WTC11 (cell line): ENCODE data around the gene STAU1. TPM values are rescaled to one million over a fixed set of nuclear protein-coding genes. Genes with fewer than 3 reads are reported as not detected.

Experiments used
- ATAC-seq: fragments of 200-7000 bp; cut with Tn5 transposase; 2 replicates; pipeline ENCODE4 v1.10.0; 2021; ENCODE audit warnings: mild to moderate bottlenecking, moderate library complexity
- CTCF ChIA-PET: fragments of 300-600 bp; sonication (Branson Sonifier 250); formaldehyde crosslinking; loops from one replicate; lab custom pipeline; 2021; ENCODE audit warnings: antibody characterized with exemption; lab: Charles Lee
- POLR2A ChIA-PET: fragments of 350-600 bp; sonication (Branson Sonifier 250); formaldehyde crosslinking; loops from one replicate; lab custom pipeline; 2021; ENCODE audit warnings: antibody characterized with exemption; lab: Charles Lee
- DNase-seq: peaks from one replicate; pipeline ENCODE4 v3.0.0; 2021; ENCODE audit warnings: low spot score
- H3K27ac Mint-ChIP-seq: 2 replicates; pipeline ENCODE4 v1.8.0; 2021; ENCODE audit warnings: mixed read lengths
- H3K27me3 Mint-ChIP-seq: 2 replicates; pipeline ENCODE4 v1.8.0; 2021; ENCODE audit warnings: low read depth, mild to moderate bottlenecking, moderate library complexity, mixed read lengths
- H3K36me3 Mint-ChIP-seq: 2 replicates; pipeline ENCODE4 v1.8.0; 2021; ENCODE audit warnings: mixed read lengths
- H3K4me1 Mint-ChIP-seq: 2 replicates; pipeline ENCODE4 v1.8.0; 2022; ENCODE audit warnings: mixed read lengths
- H3K4me3 Mint-ChIP-seq: 2 replicates; pipeline ENCODE4 v1.8.0; 2021; ENCODE audit warnings: mild to moderate bottlenecking, moderate library complexity, mixed read lengths
- H3K9me3 Mint-ChIP-seq: 2 replicates; pipeline ENCODE4 v1.8.0; 2021; ENCODE audit warnings: mixed read lengths
- ATF1 ChIP-seq: sonication (generic); formaldehyde crosslinking; IDR thresholded peaks from 2 replicates; pipeline ENCODE4 v1.8.1; 2023; ENCODE audit warnings: mild to moderate bottlenecking, moderate library complexity, missing genetic modification reagents
- CBFB ChIP-seq: sonication (generic); formaldehyde crosslinking; IDR thresholded peaks from 2 replicates; pipeline ENCODE4 v1.8.1; 2022; ENCODE audit warnings: mild to moderate bottlenecking, low read depth, missing genetic modification reagents
- FOXK1 ChIP-seq: sonication (generic); formaldehyde crosslinking; IDR thresholded peaks from 2 replicates; pipeline ENCODE4 v1.8.0; 2022; ENCODE audit warnings: mild to moderate bottlenecking, moderate library complexity, missing genetic modification reagents
- FOXP1 ChIP-seq: sonication (generic); formaldehyde crosslinking; IDR thresholded peaks from 2 replicates; pipeline ENCODE4 v1.8.0; 2022; ENCODE audit warnings: missing genetic modification reagents, mild to moderate bottlenecking, moderate library complexity, borderline replicate concordance
- IRF2 ChIP-seq: sonication (generic); formaldehyde crosslinking; IDR thresholded peaks from 2 replicates; pipeline ENCODE4 v1.8.0; 2022; ENCODE audit warnings: low read depth, missing genetic modification reagents, borderline replicate concordance
- KAT7 ChIP-seq: sonication (generic); formaldehyde crosslinking; IDR thresholded peaks from 2 replicates; pipeline ENCODE4 v1.8.1; 2023; ENCODE audit warnings: missing genetic modification reagents, mild to moderate bottlenecking, borderline replicate concordance
- MYBL2 ChIP-seq: sonication (generic); formaldehyde crosslinking; IDR thresholded peaks from 2 replicates; pipeline ENCODE4 v1.8.1; 2023; ENCODE audit warnings: mild to moderate bottlenecking, moderate library complexity, missing genetic modification reagents
- NR1H2 ChIP-seq: sonication (generic); formaldehyde crosslinking; IDR thresholded peaks from 2 replicates; pipeline ENCODE4 v1.9.0; 2021; ENCODE audit warnings: mild to moderate bottlenecking, moderate library complexity, missing genetic modification reagents
- PRRX2 ChIP-seq: fragments of 250-450 bp; sonication (Bioruptor Pico); IDR thresholded peaks from 2 replicates; pipeline ENCODE4 v1.8.0; 2021; ENCODE audit warnings: mild to moderate bottlenecking
- RELA ChIP-seq: sonication (generic); formaldehyde crosslinking; IDR thresholded peaks from 2 replicates; pipeline ENCODE4 v1.8.1; 2022; ENCODE audit warnings: missing genetic modification reagents, mild to moderate bottlenecking, borderline replicate concordance
- RORB ChIP-seq: fragments of 250-450 bp; sonication (Bioruptor Pico); IDR thresholded peaks from 2 replicates; pipeline ENCODE4 v1.9.0; 2021; ENCODE audit warnings: mild to moderate bottlenecking
- SP1 ChIP-seq: sonication (generic); formaldehyde crosslinking; conservative IDR thresholded peaks from 2 replicates; pipeline ENCODE4 v1.8.1; 2022; ENCODE audit warnings: missing genetic modification reagents
- TP53 ChIP-seq: sonication (generic); formaldehyde crosslinking; IDR thresholded peaks from 2 replicates; pipeline ENCODE4 v1.8.1; 2023; ENCODE audit warnings: mild to moderate bottlenecking, missing genetic modification reagents
- ZNF138 ChIP-seq: sonication (generic); formaldehyde crosslinking; conservative IDR thresholded peaks from 2 replicates; pipeline ENCODE4 v1.8.1; 2022; ENCODE audit warnings: mild to moderate bottlenecking, moderate library complexity, missing genetic modification reagents
- ZNF232 ChIP-seq: sonication (generic); formaldehyde crosslinking; IDR thresholded peaks from 2 replicates; pipeline ENCODE4 v1.8.0; 2022; ENCODE audit warnings: mild to moderate bottlenecking, missing genetic modification reagents
- ZNF263 ChIP-seq: sonication (generic); formaldehyde crosslinking; IDR thresholded peaks from 2 replicates; pipeline ENCODE4 v1.8.1; 2022; ENCODE audit warnings: low read depth, mild to moderate bottlenecking, moderate library complexity, missing genetic modification reagents
- ZNF416 ChIP-seq: fragments of 250-450 bp; sonication (Bioruptor Pico); IDR thresholded peaks from 2 replicates; pipeline ENCODE4 v1.9.0; 2021; ENCODE audit warnings: mild to moderate bottlenecking, inconsistent platforms
- total RNA-seq: library from RNA; stranded (reverse); gene quantifications from 3 replicates; pipeline ENCODE4 v1.2.3, GENCODE V29; 2021
- TF ChIP-seq, protein P1 (sequence below): sonication (generic); formaldehyde crosslinking; IDR thresholded peaks from 2 replicates; pipeline ENCODE4 v1.8.0; 2022; ENCODE audit warnings: missing genetic modification reagents
- TF ChIP-seq, protein P2 (sequence below): fragments of 250-450 bp; sonication (Bioruptor Pico); IDR thresholded peaks from 2 replicates; pipeline ENCODE4 v1.9.0; 2021; ENCODE audit warnings: moderate library complexity, mild to moderate bottlenecking, inconsistent platforms, borderline replicate concordance
- TF ChIP-seq, protein P3 (sequence below): fragments of 250-450 bp; sonication (Bioruptor Pico); IDR thresholded peaks from 2 replicates; pipeline ENCODE4 v1.9.0; 2021; ENCODE audit warnings: mild to moderate bottlenecking
- TF ChIP-seq, protein P4 (sequence below): sonication (generic); formaldehyde crosslinking; IDR thresholded peaks from 2 replicates; pipeline ENCODE4 v1.8.0; 2023; ENCODE audit warnings: missing genetic modification reagents, mild to moderate bottlenecking, borderline replicate concordance
- TF ChIP-seq, protein P5 (sequence below): sonication (generic); formaldehyde crosslinking; IDR thresholded peaks from 2 replicates; pipeline ENCODE4 v1.8.1; 2023; ENCODE audit warnings: mild to moderate bottlenecking, missing genetic modification reagents
- TF ChIP-seq, protein P6 (sequence below): sonication (generic); formaldehyde crosslinking; IDR thresholded peaks from 2 replicates; pipeline ENCODE4 v1.8.0; 2022; ENCODE audit warnings: mild to moderate bottlenecking, missing genetic modification reagents

Gene STAU1
- total RNA-seq, 1 experiment from 2014 or later = 92.6 TPM

DNA sequence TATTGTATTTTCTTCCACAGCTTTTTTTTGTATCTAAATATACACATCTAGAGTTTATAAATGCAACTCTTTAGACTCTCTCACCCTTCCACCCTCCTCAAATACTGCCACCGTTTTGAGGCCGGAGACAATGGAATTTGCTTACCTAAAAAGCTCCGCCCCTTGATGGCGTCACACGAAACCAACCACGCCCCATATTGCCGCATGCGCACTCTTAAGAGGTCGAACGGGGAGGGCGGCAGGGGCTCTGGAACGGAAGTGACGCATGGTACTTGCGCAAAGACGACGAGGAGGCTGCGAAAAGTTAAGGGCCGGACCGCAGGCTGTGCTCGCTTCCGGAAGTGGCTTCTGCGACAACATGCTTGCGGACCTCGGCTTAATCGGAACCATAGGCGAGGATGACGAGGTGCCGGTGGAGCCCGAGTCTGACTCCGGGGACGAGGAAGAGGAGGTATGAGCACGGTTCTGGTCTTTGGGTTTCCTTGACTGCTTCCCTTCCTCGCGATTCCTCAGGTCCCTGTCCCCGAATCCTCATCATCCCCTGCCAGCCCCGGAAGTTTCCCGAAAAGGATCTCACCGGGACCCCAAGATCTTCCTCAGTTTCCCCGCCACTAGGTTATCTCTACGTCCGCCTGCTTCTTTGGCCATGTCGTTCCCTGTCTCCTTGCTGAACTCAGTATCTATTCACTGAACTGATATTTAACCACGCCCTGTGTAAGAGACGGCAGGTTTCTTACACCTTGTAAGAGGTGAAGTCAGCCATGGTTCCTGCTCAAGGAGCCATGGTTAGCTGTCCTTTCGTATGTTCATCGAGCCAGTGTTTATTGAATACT is 31.2 kb upstream of the STAU1 start, which contains the start of gene DDX27:
Gene DDX27, plus strand, starts transcription at position 326 of the 833 bp plus-strand sequence. Its CDS starts 33 bp downstream, at position 359.
- peak within 1 kb of the TSS; percentile 98 for H3K27ac Mint-ChIP-seq
- peak; percentile 97 for DNase-seq
- POLR2A ChIA-PET = interaction anchor here (0.6 to 1.2 kb wide), 8 partner anchors 32 to 1569 kb away, joined by 3 to 7 read pairs (median 4); partner anchors contain the start of gene STAU1
- H3K9me3 Mint-ChIP-seq = no peaks in the 10 kb centered on the region
- peaks cover 19% of the 10 kb centered on the region for H3K4me1 Mint-ChIP-seq
- CTCF ChIA-PET = interaction anchor here (0.6 to 1.3 kb wide), 11 partner anchors 13 to 104 kb away, joined by 3 to 17 read pairs (median 3); partner anchors contain the start of gene ZNFX1
- peak; percentile 88 for ATAC-seq
- peaks cover 26% of the 10 kb centered on the region for H3K36me3 Mint-ChIP-seq
- H3K4me3 Mint-ChIP-seq = peak within 1 kb of the TSS; percentile 96
- H3K27me3 Mint-ChIP-seq = peaks cover 2% of the 10 kb centered on the region; the same call in 1 of the 2 replicates
- TF ChIP-seq TP53 (no peak), ZNF416 (CRISPR knock-in tag) (no peak), RORB (CRISPR knock-in tag) (no peak), CBFB (CRISPR knock-in tag) (no peak), IRF2 (no peak), ATF1 (CRISPR knock-in tag) (no peak), FOXP1 (CRISPR knock-in tag) (no peak), MYBL2 (no peak), PRRX2 (no peak), KAT7 (CRISPR knock-in tag) (no peak), RELA (no peak), ZNF138 (CRISPR knock-in tag) (no peak), ZNF263 (no peak), NR1H2 (no peak), FOXK1 (CRISPR knock-in tag) (peak; percentile 91), ZNF232 (CRISPR knock-in tag) (no peak), SP1 (peak; percentile 76)
- TF ChIP-seq, protein P1, sequence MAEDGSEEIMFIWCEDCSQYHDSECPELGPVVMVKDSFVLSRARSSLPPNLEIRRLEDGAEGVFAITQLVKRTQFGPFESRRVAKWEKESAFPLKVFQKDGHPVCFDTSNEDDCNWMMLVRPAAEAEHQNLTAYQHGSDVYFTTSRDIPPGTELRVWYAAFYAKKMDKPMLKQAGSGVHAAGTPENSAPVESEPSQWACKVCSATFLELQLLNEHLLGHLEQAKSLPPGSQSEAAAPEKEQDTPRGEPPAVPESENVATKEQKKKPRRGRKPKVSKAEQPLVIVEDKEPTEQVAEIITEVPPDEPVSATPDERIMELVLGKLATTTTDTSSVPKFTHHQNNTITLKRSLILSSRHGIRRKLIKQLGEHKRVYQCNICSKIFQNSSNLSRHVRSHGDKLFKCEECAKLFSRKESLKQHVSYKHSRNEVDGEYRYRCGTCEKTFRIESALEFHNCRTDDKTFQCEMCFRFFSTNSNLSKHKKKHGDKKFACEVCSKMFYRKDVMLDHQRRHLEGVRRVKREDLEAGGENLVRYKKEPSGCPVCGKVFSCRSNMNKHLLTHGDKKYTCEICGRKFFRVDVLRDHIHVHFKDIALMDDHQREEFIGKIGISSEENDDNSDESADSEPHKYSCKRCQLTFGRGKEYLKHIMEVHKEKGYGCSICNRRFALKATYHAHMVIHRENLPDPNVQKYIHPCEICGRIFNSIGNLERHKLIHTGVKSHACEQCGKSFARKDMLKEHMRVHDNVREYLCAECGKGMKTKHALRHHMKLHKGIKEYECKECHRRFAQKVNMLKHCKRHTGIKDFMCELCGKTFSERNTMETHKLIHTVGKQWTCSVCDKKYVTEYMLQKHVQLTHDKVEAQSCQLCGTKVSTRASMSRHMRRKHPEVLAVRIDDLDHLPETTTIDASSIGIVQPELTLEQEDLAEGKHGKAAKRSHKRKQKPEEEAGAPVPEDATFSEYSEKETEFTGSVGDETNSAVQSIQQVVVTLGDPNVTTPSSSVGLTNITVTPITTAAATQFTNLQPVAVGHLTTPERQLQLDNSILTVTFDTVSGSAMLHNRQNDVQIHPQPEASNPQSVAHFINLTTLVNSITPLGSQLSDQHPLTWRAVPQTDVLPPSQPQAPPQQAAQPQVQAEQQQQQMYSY = peak; percentile 87
- TF ChIP-seq, protein P2, sequence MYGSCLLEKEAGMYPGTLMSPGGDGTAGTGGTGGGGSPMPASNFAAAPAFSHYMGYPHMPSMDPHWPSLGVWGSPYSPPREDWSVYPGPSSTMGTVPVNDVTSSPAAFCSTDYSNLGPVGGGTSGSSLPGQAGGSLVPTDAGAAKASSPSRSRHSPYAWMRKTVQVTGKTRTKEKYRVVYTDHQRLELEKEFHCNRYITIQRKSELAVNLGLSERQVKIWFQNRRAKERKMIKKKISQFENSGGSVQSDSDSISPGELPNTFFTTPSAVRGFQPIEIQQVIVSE (CRISPR knock-in tag) = no peak
- TF ChIP-seq, protein P3, sequence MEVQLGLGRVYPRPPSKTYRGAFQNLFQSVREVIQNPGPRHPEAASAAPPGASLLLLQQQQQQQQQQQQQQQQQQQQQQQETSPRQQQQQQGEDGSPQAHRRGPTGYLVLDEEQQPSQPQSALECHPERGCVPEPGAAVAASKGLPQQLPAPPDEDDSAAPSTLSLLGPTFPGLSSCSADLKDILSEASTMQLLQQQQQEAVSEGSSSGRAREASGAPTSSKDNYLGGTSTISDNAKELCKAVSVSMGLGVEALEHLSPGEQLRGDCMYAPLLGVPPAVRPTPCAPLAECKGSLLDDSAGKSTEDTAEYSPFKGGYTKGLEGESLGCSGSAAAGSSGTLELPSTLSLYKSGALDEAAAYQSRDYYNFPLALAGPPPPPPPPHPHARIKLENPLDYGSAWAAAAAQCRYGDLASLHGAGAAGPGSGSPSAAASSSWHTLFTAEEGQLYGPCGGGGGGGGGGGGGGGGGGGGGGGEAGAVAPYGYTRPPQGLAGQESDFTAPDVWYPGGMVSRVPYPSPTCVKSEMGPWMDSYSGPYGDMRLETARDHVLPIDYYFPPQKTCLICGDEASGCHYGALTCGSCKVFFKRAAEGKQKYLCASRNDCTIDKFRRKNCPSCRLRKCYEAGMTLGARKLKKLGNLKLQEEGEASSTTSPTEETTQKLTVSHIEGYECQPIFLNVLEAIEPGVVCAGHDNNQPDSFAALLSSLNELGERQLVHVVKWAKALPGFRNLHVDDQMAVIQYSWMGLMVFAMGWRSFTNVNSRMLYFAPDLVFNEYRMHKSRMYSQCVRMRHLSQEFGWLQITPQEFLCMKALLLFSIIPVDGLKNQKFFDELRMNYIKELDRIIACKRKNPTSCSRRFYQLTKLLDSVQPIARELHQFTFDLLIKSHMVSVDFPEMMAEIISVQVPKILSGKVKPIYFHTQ (CRISPR knock-in tag) = no peak
- TF ChIP-seq, protein P4, sequence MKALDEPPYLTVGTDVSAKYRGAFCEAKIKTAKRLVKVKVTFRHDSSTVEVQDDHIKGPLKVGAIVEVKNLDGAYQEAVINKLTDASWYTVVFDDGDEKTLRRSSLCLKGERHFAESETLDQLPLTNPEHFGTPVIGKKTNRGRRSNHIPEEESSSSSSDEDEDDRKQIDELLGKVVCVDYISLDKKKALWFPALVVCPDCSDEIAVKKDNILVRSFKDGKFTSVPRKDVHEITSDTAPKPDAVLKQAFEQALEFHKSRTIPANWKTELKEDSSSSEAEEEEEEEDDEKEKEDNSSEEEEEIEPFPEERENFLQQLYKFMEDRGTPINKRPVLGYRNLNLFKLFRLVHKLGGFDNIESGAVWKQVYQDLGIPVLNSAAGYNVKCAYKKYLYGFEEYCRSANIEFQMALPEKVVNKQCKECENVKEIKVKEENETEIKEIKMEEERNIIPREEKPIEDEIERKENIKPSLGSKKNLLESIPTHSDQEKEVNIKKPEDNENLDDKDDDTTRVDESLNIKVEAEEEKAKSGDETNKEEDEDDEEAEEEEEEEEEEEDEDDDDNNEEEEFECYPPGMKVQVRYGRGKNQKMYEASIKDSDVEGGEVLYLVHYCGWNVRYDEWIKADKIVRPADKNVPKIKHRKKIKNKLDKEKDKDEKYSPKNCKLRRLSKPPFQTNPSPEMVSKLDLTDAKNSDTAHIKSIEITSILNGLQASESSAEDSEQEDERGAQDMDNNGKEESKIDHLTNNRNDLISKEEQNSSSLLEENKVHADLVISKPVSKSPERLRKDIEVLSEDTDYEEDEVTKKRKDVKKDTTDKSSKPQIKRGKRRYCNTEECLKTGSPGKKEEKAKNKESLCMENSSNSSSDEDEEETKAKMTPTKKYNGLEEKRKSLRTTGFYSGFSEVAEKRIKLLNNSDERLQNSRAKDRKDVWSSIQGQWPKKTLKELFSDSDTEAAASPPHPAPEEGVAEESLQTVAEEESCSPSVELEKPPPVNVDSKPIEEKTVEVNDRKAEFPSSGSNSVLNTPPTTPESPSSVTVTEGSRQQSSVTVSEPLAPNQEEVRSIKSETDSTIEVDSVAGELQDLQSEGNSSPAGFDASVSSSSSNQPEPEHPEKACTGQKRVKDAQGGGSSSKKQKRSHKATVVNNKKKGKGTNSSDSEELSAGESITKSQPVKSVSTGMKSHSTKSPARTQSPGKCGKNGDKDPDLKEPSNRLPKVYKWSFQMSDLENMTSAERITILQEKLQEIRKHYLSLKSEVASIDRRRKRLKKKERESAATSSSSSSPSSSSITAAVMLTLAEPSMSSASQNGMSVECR (CRISPR knock-in tag) = peak; percentile 39; the same call in 1 of the 2 replicates
- TF ChIP-seq, protein P5, sequence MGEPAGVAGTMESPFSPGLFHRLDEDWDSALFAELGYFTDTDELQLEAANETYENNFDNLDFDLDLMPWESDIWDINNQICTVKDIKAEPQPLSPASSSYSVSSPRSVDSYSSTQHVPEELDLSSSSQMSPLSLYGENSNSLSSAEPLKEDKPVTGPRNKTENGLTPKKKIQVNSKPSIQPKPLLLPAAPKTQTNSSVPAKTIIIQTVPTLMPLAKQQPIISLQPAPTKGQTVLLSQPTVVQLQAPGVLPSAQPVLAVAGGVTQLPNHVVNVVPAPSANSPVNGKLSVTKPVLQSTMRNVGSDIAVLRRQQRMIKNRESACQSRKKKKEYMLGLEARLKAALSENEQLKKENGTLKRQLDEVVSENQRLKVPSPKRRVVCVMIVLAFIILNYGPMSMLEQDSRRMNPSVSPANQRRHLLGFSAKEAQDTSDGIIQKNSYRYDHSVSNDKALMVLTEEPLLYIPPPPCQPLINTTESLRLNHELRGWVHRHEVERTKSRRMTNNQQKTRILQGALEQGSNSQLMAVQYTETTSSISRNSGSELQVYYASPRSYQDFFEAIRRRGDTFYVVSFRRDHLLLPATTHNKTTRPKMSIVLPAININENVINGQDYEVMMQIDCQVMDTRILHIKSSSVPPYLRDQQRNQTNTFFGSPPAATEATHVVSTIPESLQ (CRISPR knock-in tag) = no peak
- TF ChIP-seq, protein P6, sequence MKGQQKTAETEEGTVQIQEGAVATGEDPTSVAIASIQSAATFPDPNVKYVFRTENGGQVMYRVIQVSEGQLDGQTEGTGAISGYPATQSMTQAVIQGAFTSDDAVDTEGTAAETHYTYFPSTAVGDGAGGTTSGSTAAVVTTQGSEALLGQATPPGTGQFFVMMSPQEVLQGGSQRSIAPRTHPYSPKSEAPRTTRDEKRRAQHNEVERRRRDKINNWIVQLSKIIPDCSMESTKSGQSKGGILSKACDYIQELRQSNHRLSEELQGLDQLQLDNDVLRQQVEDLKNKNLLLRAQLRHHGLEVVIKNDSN = no peak
